ENCODE results near the gene RBCK1.
"Not testable (repeated sequence)": the region's sequence is repeated elsewhere in the genome, so short reads cannot be mapped to it uniquely, and the experiment has no call there.

The RBCK1 gene

GRCh38 chr20:387520-387919, 20.6 kb upstream of the RBCK1 start:
- Histone ChIP-seq H3K4me1 (ENCODE audit: insufficient read depth, poor library complexity, severe bottlenecking) (peaks cover 21% of the 10 kb centered on the region), H3K36me3 (ENCODE audit: low read depth) (peaks cover 100% of the 10 kb centered on the region), H3K4me3 (ENCODE audit: severe bottlenecking) (no peak overlapping the region), H3K27me3 (ENCODE audit: insufficient read depth, poor library complexity, severe bottlenecking) (no peaks in the 10 kb centered on the region), H3K9me3 (ENCODE audit: severe bottlenecking) (no peaks in the 10 kb centered on the region), H3K27ac (ENCODE audit: poor library complexity, severe bottlenecking) (peak overlapping the region; percentile 95)
- TF ChIP-seq CTCF (IDR thresholded peaks at IDR 0.05; ENCODE audit: poor library complexity, severe bottlenecking): no peak
- DNase-seq (ENCODE audit: low spot score) (no peak), ATAC-seq (ENCODE audit: low read depth) (no peak)

GRCh38 chr20:388034-388994, 19.8 kb upstream of the RBCK1 start:
- H3K27ac ChIP-seq (ENCODE audit: poor library complexity, severe bottlenecking): peak overlapping the region; percentile 95
- DNase-seq (ENCODE audit: low spot score) (no peak), ATAC-seq (ENCODE audit: low read depth) (no peak)
- peaks cover 14% of the 10 kb centered on the region for H3K4me1 ChIP-seq (ENCODE audit: insufficient read depth, poor library complexity, severe bottlenecking)
- H3K27me3 ChIP-seq (ENCODE audit: insufficient read depth, poor library complexity, severe bottlenecking): no peaks in the 10 kb centered on the region
- peaks cover 100% of the 10 kb centered on the region for H3K36me3 ChIP-seq (ENCODE audit: low read depth)
- H3K4me3 ChIP-seq (ENCODE audit: severe bottlenecking): no peak overlapping the region
- H3K9me3 ChIP-seq (ENCODE audit: severe bottlenecking): no peaks in the 10 kb centered on the region
- TF ChIP-seq CTCF (IDR thresholded peaks at IDR 0.05; ENCODE audit: poor library complexity, severe bottlenecking): no peak

DNA sequence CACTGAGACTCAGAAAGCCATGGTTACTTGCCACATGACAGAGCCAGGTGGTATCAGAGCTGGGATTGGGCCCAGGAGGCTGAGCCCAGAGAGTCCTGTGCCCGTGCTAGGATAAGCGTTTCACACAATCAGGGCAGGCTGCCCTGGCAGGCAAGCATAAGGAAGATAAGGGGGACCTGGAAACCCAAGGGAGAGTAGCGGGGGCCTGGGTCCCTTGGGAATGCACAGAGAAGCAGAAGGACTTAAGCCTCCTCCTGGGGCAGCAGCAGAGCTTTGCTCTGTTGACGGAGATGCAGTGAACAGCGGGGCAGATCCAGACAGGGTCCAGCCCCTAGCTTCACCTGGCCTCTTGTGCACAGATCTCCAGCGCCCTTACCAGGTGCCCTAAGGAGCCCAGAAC, 18.9 kb upstream of the RBCK1 start:
- ATAC-seq (ENCODE audit: low read depth) (no peak), DNase-seq (ENCODE audit: low spot score) (no peak)
- Histone ChIP-seq H3K4me3 (ENCODE audit: severe bottlenecking) (no peak overlapping the region), H3K27me3 (ENCODE audit: insufficient read depth, poor library complexity, severe bottlenecking) (no peaks in the 10 kb centered on the region), H3K4me1 (ENCODE audit: insufficient read depth, poor library complexity, severe bottlenecking) (peaks cover 5% of the 10 kb centered on the region), H3K9me3 (ENCODE audit: severe bottlenecking) (no peaks in the 10 kb centered on the region), H3K27ac (ENCODE audit: poor library complexity, severe bottlenecking) (peak overlapping the region; percentile 2), H3K36me3 (ENCODE audit: low read depth) (peaks cover 100% of the 10 kb centered on the region)
- no peak for TF ChIP-seq CTCF (IDR thresholded peaks at IDR 0.05; ENCODE audit: poor library complexity, severe bottlenecking)

GRCh38 chr20:391041-391711, 16.9 kb upstream of the RBCK1 start:
- Histone ChIP-seq H3K4me1 (ENCODE audit: insufficient read depth, poor library complexity, severe bottlenecking) (no peaks in the 10 kb centered on the region), H3K9me3 (ENCODE audit: severe bottlenecking) (no peaks in the 10 kb centered on the region), H3K4me3 (ENCODE audit: severe bottlenecking) (no peak overlapping the region), H3K27ac (ENCODE audit: poor library complexity, severe bottlenecking) (no peak overlapping the region), H3K36me3 (ENCODE audit: low read depth) (peaks cover 100% of the 10 kb centered on the region), H3K27me3 (ENCODE audit: insufficient read depth, poor library complexity, severe bottlenecking) (no peaks in the 10 kb centered on the region)
- ATAC-seq (ENCODE audit: low read depth): peak; percentile 22
- no peak for TF ChIP-seq CTCF (IDR thresholded peaks at IDR 0.05; ENCODE audit: poor library complexity, severe bottlenecking)
- DNase-seq (ENCODE audit: low spot score): no peak

GRCh38 chr20:393296-393695, 14.8 kb upstream of the RBCK1 start:
- peaks cover 99% of the 10 kb centered on the region for H3K36me3 ChIP-seq (ENCODE audit: low read depth)
- H3K4me3 ChIP-seq (ENCODE audit: severe bottlenecking); H3K27me3 ChIP-seq (ENCODE audit: insufficient read depth, poor library complexity, severe bottlenecking); H3K9me3 ChIP-seq (ENCODE audit: severe bottlenecking); DNase-seq (ENCODE audit: low spot score); ATAC-seq (ENCODE audit: low read depth); H3K27ac ChIP-seq (ENCODE audit: poor library complexity, severe bottlenecking); H3K4me1 ChIP-seq (ENCODE audit: insufficient read depth, poor library complexity, severe bottlenecking): not testable (repeated sequence)

Measured in RWPE2 (cell line).